Activated CD8-positive, alpha-beta memory T cell treated with anti-CD3 and anti-CD28 coated beads, Interleukin-2, amount 50 U/mL, for 1 hour (primary cell): ENCODE measurements around the gene PALD1.
A peak's percentile ranks its signal among the peaks of the same experiment; 100 is the strongest.
"Not testable (repeated sequence)": the region's sequence is repeated elsewhere in the genome, so short reads cannot be mapped to it uniquely, and the experiment has no call there.

ENCODE experiments used
- DNase-seq: peaks from one replicate; pipeline ENCODE4 v3.0.0-alpha.2; 2020; ENCODE audit errors: extremely low read depth

PALD1 gene

DNA sequence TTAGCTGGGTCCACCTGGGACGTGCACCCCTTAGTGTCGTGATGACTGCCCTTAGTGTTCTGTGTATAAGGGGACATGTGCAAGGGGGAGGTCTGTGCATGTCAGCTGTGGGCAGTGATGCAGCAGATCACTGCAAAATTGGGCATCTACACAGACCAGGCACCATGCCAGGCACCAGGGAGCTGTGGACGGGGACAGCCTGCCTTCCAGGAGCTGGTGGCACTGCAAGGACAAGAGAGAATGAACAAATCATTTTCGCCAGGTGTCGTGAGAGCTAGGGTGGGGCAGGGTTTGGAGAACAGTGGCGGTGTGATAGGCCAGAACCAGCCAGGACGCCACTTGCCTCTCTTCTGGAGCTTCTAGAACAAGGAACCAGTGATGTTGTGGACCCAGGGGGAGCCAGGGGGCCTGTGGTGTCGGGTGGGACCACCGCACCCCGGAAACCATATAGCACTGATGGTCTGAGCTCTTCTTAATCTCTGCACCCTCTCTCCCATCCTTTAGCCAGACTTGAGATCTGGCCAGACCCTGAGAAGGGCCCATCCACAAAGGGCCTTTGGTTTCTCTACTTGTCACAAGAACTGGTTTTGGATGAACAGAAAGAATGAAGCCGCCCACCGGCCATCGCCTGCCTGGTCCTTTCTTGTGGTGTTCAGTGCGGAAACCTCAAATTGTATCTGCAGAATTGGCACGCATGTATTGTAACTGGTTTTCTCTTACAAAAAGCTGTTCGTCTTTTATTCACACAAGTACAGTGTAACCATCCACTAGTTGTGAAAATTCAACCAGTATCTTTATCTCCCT, 93.3 kb downstream of the PALD1 start:
- DNase-seq: no peak

- DNase-seq: no peak
Observed at GRCh38 chr10:70573599-70574506, 95.3 kb downstream of the PALD1 start.

DNA sequence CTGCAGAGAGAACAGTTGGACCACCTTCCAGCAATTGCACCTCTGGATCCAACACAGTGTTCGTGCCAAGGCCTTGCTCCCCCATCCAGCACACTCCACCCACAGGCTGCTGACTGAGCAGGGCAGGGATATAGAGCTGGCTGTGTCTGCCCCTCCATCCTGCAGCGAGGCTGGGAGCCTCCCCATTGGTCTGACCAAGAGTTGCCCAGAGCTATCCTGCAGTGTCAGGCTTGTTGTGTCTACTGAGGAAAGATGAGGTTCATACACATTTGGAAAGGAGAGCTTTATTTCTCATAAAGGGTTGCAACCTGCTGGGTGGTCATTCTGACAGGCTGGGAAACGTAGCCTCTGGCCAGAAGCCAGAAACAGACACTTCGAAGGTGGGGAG, 96.9 kb downstream of the PALD1 start:
- no peak for DNase-seq

- DNase-seq: no peak
Observed at GRCh38 chr10:70575874-70576802, 97.6 kb downstream of the PALD1 start.

GRCh38 chr10:70576803-70577517, 98.4 kb downstream of the PALD1 start:
- no peak for DNase-seq

DNA sequence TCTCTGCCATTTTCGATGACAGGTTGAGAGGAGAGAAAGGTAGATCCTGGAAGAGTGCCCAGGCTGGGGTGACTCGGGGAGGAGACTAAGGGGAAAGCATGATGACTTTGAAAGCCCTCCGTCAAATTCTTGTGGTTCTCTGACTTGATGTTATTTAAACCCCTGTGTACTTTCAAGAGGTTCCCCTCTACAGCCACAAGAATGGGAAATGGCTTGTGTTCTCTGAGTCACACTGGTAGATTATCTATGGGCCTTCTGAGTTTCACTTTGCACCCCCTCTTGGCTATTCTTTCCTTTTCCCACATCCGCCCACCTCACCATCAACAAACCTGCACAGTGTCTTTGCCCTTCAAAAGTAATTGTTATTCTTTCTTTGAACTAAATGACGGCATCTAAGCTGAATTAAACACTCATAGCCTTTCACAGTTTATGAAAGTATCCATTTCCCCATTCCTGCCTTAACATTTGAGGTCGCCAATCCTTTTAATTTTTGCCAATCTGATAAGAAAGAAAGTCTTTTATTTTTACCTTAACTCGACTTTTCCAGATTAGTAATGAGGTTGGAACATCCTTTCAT, 99.9 kb downstream of the PALD1 start:
- peak; percentile 64 for DNase-seq

- DNase-seq: no peak
Observed at GRCh38 chr10:70579234-70580002, 100.9 kb downstream of the PALD1 start.

- DNase-seq: not testable (repeated sequence)
Observed at GRCh38 chr10:70581176-70581575, 102.6 kb downstream of the PALD1 start.

GRCh38 chr10:70582793-70583668, 104.5 kb downstream of the PALD1 start:
- DNase-seq: no peak

GRCh38 chr10:70583669-70584037, 105.1 kb downstream of the PALD1 start:
- no peak for DNase-seq

GRCh38 chr10:70584366-70584765, 105.8 kb downstream of the PALD1 start:
- no peak for DNase-seq

DNA sequence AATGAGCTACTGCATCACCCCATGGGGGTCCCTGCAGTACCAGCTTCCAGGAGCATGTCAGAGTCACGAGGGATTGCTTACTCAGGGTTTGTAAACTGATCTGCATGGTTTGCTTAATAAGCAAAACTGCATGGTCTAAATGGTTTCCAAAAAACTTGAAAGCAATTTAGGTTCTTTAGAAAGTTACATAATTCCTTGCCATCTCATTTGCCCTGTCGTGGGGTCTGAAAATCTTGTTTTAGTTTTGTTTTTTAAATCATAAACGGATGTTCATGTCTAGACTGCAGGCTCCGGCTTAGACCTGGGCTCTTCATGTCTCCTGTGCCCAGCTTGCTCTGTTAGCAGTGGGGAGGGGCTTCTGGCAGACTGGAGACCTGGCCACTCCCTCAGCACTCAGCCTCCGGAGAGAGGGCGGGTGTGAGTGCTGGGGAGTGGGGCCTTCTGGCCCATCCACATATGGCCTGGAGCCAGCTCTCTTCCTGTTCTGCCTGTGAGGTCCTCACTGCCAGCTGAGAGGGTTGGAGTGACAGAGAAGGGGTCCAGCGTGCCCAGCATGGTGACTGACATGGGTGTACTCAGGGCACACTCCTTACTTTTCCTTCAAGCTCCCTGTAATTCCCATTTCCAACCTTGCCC, 106.5 kb downstream of the PALD1 start:
- no peak for DNase-seq

DNA sequence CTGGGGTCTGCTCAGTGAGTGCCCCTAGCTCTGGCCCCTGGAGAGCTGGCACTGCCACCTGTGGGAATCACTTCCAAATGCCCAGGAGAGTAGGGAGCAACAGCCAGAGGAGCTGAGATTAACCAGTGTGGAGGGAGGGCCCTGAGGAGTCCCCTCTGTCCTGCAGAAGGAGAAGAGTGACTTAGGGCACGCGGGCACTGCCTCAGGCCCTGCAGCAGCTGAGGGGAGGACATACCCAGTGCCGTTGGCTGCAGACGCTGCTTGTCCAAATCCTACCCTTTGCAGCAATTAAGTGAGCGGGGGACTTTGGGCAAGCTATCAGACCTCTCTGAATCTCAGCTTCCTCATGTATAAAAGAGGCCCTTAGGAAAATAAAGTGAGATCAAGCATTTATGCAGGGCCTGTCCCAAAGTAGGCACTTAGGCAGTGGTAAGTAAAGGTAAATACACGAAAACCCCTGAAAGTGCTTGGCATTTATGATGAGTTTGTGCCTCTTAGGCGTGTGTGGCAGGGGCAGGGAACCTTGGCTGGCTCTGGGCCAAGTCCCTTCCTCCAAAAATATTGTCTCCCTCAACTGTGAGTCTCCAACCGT, 107.1 kb downstream of the PALD1 start:
- no peak for DNase-seq

- DNase-seq: no peak
Observed at GRCh38 chr10:70586348-70586930, 107.9 kb downstream of the PALD1 start.

DNA sequence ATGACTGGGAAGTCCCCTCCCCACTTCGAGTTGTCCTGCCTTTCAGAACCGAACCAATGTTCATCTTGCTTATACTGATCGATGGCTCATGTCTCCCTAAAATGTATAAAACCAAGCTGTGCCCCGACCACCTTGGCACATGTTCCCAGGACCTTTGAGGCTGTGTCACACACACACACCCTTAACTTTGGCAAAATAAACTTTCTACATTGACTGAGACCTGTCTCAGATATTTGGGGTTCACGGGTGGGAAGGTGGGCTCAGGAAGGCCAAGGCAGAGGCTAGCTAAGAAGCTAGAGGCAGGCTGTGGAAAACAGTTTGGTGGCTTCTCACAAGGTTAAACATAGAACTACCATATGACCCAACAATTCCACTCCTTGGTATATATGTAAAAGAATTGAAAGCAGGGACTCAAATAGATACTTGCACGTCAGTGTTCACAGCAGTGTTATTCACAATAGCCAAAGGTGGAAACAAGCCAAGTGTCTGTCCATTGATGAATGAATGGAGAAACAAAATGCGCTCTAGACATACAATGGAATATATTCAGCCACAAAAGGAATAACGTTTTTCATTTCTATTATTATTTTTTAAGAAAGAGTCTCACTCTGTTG, 108.6 kb downstream of the PALD1 start:
- DNase-seq: no peak

GRCh38 chr10:70588255-70588654, 109.7 kb downstream of the PALD1 start:
- no peak for DNase-seq

DNA sequence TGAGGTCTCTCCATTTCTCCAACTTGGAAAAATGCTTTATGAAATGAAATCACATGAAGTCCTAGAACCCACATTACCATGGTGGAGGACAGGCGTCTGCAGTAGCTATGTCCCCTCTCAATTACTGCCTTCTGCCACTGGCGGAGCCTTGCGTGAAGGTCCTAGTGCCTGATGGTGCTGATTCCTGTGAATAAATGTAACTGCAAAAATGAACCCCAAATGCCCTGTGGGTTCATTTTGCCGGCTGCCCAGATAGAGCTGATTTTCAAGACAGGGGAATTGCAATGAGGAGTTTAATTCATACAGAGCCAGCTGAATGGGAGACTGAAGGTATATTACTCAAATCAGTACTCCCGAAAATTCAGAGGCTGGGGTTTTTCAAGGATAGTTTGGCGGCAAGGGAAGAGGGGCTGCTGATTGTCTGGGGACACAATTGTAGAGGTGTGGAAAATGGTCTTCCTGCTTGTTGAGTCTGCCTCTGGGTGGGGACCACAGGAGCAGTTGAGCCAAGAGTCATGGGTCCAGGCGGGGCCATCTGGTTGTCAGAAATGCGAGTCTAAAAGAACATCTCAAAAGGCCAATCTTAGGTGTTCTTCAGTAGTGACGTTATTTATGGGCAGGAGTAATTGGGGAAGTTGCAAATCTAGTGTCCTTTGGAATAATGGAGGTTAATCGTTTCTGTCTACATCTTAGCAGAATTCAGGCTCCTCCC, 110.4 kb downstream of the PALD1 start:
- no peak for DNase-seq
